Neural cell (in vitro differentiated cells): Measurements from ENCODE around the gene AJUBA. TPM values are rescaled to one million over a fixed set of nuclear protein-coding genes. Genes with fewer than 3 reads are reported as not detected.

Source experiments
- H2AFZ ChIP-seq: fragments of 200-600, 300-800 bp; sonication (generic), shearing (Covaris generic); 2 replicates; pipeline ENCODE4 v1.6.0; 2014; ENCODE audit warnings: low read depth, mild to moderate bottlenecking, antibody characterized with exemption, low read length, moderate library complexity
- H3F3A ChIP-seq: fragments of 200-600 bp; shearing (Covaris generic); 2 replicates; pipeline ENCODE4 v1.6.1; 2016; ENCODE audit warnings: mild to moderate bottlenecking, moderate library complexity, mixed read lengths, antibody characterized with exemption, low read length; ENCODE audit not compliant: insufficient read depth, poor library complexity, severe bottlenecking
- H3K27ac ChIP-seq: fragments of 200-600, 300-800 bp; sonication (generic), shearing (Covaris generic); 2 replicates; pipeline ENCODE4 v1.5.1; 2014; ENCODE audit warnings: mild to moderate bottlenecking, low read length, moderate library complexity
- H3K27me3 ChIP-seq: fragments of 300-800, 200-600 bp; sonication (generic), shearing (Covaris generic); 2 replicates; pipeline ENCODE4 v1.6.0; 2014; ENCODE audit warnings: mild to moderate bottlenecking, low read depth, low read length, moderate library complexity; ENCODE audit not compliant: insufficient read depth
- H3K36me3 ChIP-seq: fragments of 300-800, 200-600 bp; sonication (generic), shearing (Covaris generic); 2 replicates; pipeline ENCODE4 v1.5.1; 2014; ENCODE audit warnings: mild to moderate bottlenecking, antibody characterized with exemption, low read length, moderate library complexity; ENCODE audit not compliant: insufficient read depth
- H3K4me2 ChIP-seq: fragments of 300-800, 200-600 bp; sonication (generic), shearing (Covaris generic); 2 replicates; pipeline ENCODE4 v1.6.0; 2014; ENCODE audit warnings: mild to moderate bottlenecking, low read length
- H3K4me3 ChIP-seq: fragments of 300-800, 200-600 bp; sonication (generic), shearing (Covaris generic); 2 replicates; pipeline ENCODE4 v1.5.1; 2014; ENCODE audit warnings: mild to moderate bottlenecking, low read length, moderate library complexity
- H3K79me2 ChIP-seq: fragments of 200-600 bp; shearing (Covaris generic); replicated peaks from 2 replicates; pipeline ENCODE4 v1.6.0; 2014; ENCODE audit warnings: mild to moderate bottlenecking, low read length, moderate library complexity; ENCODE audit not compliant: insufficient read depth
- H3K9ac ChIP-seq: fragments of 300-800, 200-600 bp; sonication (generic), shearing (Covaris generic); 2 replicates; pipeline ENCODE4 v1.6.1; 2016; ENCODE audit warnings: mild to moderate bottlenecking, low read length, mixed read lengths
- H3K9me2 ChIP-seq: fragments of 200-600 bp; shearing (Covaris generic); 2 replicates; pipeline ENCODE4 v1.6.1; 2016; ENCODE audit warnings: mild to moderate bottlenecking, low read length, mixed read lengths; ENCODE audit not compliant: insufficient read depth
- H3K9me3 ChIP-seq: fragments of 200-600, 300-800 bp; sonication (generic), shearing (Covaris generic); 2 replicates; pipeline ENCODE4 v1.6.1; 2016; ENCODE audit warnings: mild to moderate bottlenecking, mixed run types, low read length, moderate library complexity, mixed read lengths
- H4K20me1 ChIP-seq: fragments of 200-600 bp; shearing (Covaris generic); 2 replicates; pipeline ENCODE4 v1.6.1; 2016; ENCODE audit warnings: mild to moderate bottlenecking, mixed run types; ENCODE audit not compliant: insufficient read depth
- CTCF ChIP-seq: fragments of 450-650 bp; IDR thresholded peaks from 2 replicates; pipeline ENCODE4 v1.5.1; 2014; ENCODE audit warnings: antibody characterized with exemption, mild to moderate bottlenecking, moderate library complexity; ENCODE audit not compliant: poor library complexity, severe bottlenecking
- EP300 ChIP-seq: fragments of 450-650 bp; conservative IDR thresholded peaks from 2 replicates; pipeline ENCODE4 v1.6.1; 2014; ENCODE audit warnings: antibody characterized with exemption, mild to moderate bottlenecking, moderate library complexity; ENCODE audit not compliant: poor library complexity, severe bottlenecking
- EZH2 ChIP-seq: fragments of 200-600, 300-800 bp; shearing (Covaris generic), sonication (generic); IDR thresholded peaks from 2 replicates; pipeline ENCODE4 v1.6.1; 2014; ENCODE audit warnings: antibody characterized with exemption, low read length, borderline replicate concordance, mild to moderate bottlenecking; ENCODE audit not compliant: insufficient read depth, poor library complexity, severe bottlenecking
- MXI1 ChIP-seq: fragments of 450-650 bp; conservative IDR thresholded peaks from 2 replicates; pipeline ENCODE4 v1.6.1; 2014; ENCODE audit warnings: antibody characterized with exemption, mild to moderate bottlenecking; ENCODE audit not compliant: poor library complexity, severe bottlenecking
- POLR2AphosphoS5 ChIP-seq: IDR thresholded peaks from 2 replicates; pipeline ENCODE4 v1.6.1; 2012
- RAD21 ChIP-seq: fragments of 450-650 bp; conservative IDR thresholded peaks from 2 replicates; pipeline ENCODE4 v1.6.1; 2014; ENCODE audit warnings: antibody characterized with exemption, mild to moderate bottlenecking, moderate library complexity
- REST ChIP-seq: IDR thresholded peaks from 2 replicates; pipeline ENCODE4 v1.6.1; 2012; ENCODE audit warnings: borderline replicate concordance
- SMC3 ChIP-seq: fragments of 450-650 bp; conservative IDR thresholded peaks from 2 replicates; pipeline ENCODE4 v1.6.1; 2014; ENCODE audit warnings: antibody characterized with exemption, mild to moderate bottlenecking, moderate library complexity; ENCODE audit not compliant: poor library complexity
- TAF1 ChIP-seq: IDR thresholded peaks from 2 replicates; pipeline ENCODE4 v1.6.1; 2012; ENCODE audit warnings: low read depth
- polyA plus RNA-seq: library from polyadenylated mRNA; depleted of rRNA; stranded (reverse); fragments of >200 nt; gene quantifications from 2 replicates; pipeline ENCODE4 v1.2.3, GENCODE V29; 2014

Gene AJUBA
- polyA plus RNA-seq, 1 donor from 2014 or later: 1.9 TPM

- Histone ChIP-seq H2AFZ (no peak overlapping the region), H3K27ac (no peak overlapping the region), H4K20me1 (no peaks in the 10 kb centered on the region), H3K9me2 (no peaks in the 10 kb centered on the region), H3F3A (no peaks in the 10 kb centered on the region), H3K36me3 (no peaks in the 10 kb centered on the region), H3K9ac (no peak overlapping the region), H3K27me3 (no peaks in the 10 kb centered on the region), H3K9me3 (no peaks in the 10 kb centered on the region), H3K4me3 (no peak overlapping the region), H3K79me2 (no peaks in the 10 kb centered on the region), H3K4me2 (no peak overlapping the region)
- no peak for TF ChIP-seq MXI1
- TF ChIP-seq SMC3: no peak
- TF ChIP-seq EZH2: no peak
- TF ChIP-seq RAD21: no peak
- TF ChIP-seq CTCF: no peak
- TF ChIP-seq EP300: no peak
- no peak for TF ChIP-seq REST
- no peak for TF ChIP-seq POLR2AphosphoS5
- no peak for TF ChIP-seq TAF1
Observed at GRCh38 chr14:22991852-22992251, 9.5 kb upstream of the AJUBA start.

GRCh38 chr14:22987291-22987690 lies 4.9 kb upstream of the AJUBA start:
- Histone ChIP-seq H3F3A (no peaks in the 10 kb centered on the region), H3K4me3 (no peak overlapping the region), H2AFZ (no peak overlapping the region), H3K9me2 (no peaks in the 10 kb centered on the region), H3K27me3 (peaks cover 9% of the 10 kb centered on the region), H3K9me3 (no peaks in the 10 kb centered on the region), H3K9ac (no peak overlapping the region), H4K20me1 (no peaks in the 10 kb centered on the region), H3K79me2 (no peaks in the 10 kb centered on the region), H3K4me2 (no peak overlapping the region), H3K36me3 (no peaks in the 10 kb centered on the region), H3K27ac (no peak overlapping the region)
- TF ChIP-seq MXI1 (no peak), RAD21 (no peak), EZH2 (no peak)

- Histone ChIP-seq H3K4me3 (no peak overlapping the region), H3K4me2 (no peak overlapping the region), H3K9ac (no peak overlapping the region), H4K20me1 (no peaks in the 10 kb centered on the region), H3K27ac (no peak overlapping the region), H2AFZ (no peak overlapping the region), H3K27me3 (peaks cover 16% of the 10 kb centered on the region), H3F3A (no peaks in the 10 kb centered on the region), H3K79me2 (peaks cover 7% of the 10 kb centered on the region), H3K36me3 (no peaks in the 10 kb centered on the region), H3K9me2 (no peaks in the 10 kb centered on the region), H3K9me3 (no peaks in the 10 kb centered on the region)
- TF ChIP-seq RAD21 (peak; percentile 94), REST (no peak), MXI1 (peak; percentile 21), TAF1 (no peak), CTCF (peak; percentile 93), EZH2 (no peak), EP300 (no peak), SMC3 (peak; percentile 96), POLR2AphosphoS5 (no peak)
Observed at GRCh38 chr14:22986508-22987054, 4.2 kb upstream of the AJUBA start.
